Mammary epithelial cell (primary cell): Measurements from ENCODE around the gene HADHA.

Source experiments
- CTCF ChIP-seq, 2 donors: IDR thresholded peaks in 1 of 2; conservative IDR thresholded peaks in 1 of 2; 2 replicates each; pipeline ENCODE4 v1.5.1; 2011 to 2012; ENCODE audit warnings: inconsistent platforms in 2 of 2, low read length in 2 of 2, mild to moderate bottlenecking in 2 of 2, control low read depth in 1 of 2, low read depth in 1 of 2; ENCODE audit not compliant: insufficient read depth in 1 of 2; ENCODE audit errors: extremely low read depth in 1 of 2
- EZH2 ChIP-seq: IDR thresholded peaks from 2 replicates; pipeline ENCODE4 v1.6.1; 2012; ENCODE audit warnings: low read length, inconsistent platforms, borderline replicate concordance

DNA sequence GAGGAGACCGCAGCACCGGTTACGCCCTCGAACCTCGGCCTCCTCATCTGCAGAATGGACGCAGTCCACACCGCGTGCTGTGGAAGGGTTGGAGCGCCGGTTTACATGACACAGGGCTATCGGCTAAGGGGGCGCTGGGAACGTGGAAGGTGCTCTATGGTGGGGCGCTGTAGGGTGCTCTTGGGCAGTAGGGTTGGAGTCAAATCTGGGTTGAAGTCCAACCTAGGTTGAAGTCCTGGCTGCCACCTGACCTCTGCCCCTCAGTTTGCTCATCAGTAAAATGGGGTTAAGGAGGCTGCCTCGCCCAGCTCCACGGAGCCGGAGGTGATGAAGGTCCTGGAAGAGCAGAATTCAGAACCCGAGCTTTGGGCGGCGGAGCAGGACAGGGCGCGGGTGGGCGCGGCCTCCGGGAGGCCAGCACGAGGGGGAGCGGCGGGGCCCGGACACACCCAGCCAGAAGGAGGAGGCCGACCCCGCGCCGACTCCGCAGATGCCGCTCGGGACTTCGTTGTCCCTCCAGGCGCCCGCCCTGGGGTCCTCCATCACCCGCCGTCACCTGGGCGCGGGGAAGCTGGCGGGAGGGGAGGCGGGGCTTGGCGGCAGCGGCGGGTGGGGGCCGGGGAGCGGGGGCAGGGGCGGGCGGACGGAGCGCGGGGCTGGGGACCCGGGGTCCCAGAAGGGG, 72.1 kb downstream of the HADHA start:
- no peak for TF ChIP-seq CTCF (conservative IDR thresholded peaks at IDR 0.05 in 1 of 2, IDR thresholded peaks at IDR 0.05 in 1 of 2; ENCODE audit: extremely low read depth in 1 of 2, insufficient read depth in 1 of 2, low read depth in 1 of 2, low read length in 2 of 2)
- no peak for TF ChIP-seq EZH2
